IMR-90 (cell line): ENCODE data around the gene RERE. TPM values are rescaled to one million over a fixed set of nuclear protein-coding genes. Genes with fewer than 3 reads are reported as not detected.

Experiments used
- CEBPB ChIP-seq: IDR thresholded peaks from 2 replicates; pipeline ENCODE4 v1.6.1; 2012; ENCODE audit warnings: low read depth, low read length, improper control_type of control experiment
- CHD1 ChIP-seq: IDR thresholded peaks from 2 replicates; pipeline ENCODE4 v1.6.1; 2012; ENCODE audit warnings: low read depth, low read length, improper control_type of control experiment
- MAFK ChIP-seq: IDR thresholded peaks from 2 replicates; pipeline ENCODE4 v1.6.1; 2012; ENCODE audit warnings: low read depth, low read length, improper control_type of control experiment
- MXI1 ChIP-seq: IDR thresholded peaks from 2 replicates; pipeline ENCODE4 v1.6.1; 2012; ENCODE audit warnings: low read depth, mild to moderate bottlenecking, low read length, moderate library complexity, borderline replicate concordance
- NFE2L2 ChIP-seq: fragments of 150-350 bp; IDR thresholded peaks from 2 replicates; pipeline ENCODE4 v1.6.1; 2016; ENCODE audit warnings: low read depth, mild to moderate bottlenecking, low read length
- SMC3 ChIP-seq: fragments of 150-350 bp; IDR thresholded peaks from 2 replicates; pipeline ENCODE4 v1.6.1; 2016; ENCODE audit warnings: low read depth, mild to moderate bottlenecking, antibody characterized with exemption, low read length, moderate library complexity
- polyA plus RNA-seq, 3 experiments: library from polyadenylated mRNA; depleted of rRNA; stranded (reverse); fragments of >200 nt; gene quantifications; 2 replicates each; pipeline ENCODE4 v1.2.3, GENCODE V29; 2012; ENCODE audit warnings: low replicate concordance in 1 of 3
- total RNA-seq: library from RNA; depleted of rRNA; stranded (reverse); fragments of >200 nt; gene quantifications from 2 replicates; pipeline ENCODE4 v1.2.3, GENCODE V29; 2012

The RERE gene
- total and polyA plus RNA-seq, 2 of the 4 experiments (the other 2 are of a cell fraction): 11.5 to 25.1 TPM

DNA sequence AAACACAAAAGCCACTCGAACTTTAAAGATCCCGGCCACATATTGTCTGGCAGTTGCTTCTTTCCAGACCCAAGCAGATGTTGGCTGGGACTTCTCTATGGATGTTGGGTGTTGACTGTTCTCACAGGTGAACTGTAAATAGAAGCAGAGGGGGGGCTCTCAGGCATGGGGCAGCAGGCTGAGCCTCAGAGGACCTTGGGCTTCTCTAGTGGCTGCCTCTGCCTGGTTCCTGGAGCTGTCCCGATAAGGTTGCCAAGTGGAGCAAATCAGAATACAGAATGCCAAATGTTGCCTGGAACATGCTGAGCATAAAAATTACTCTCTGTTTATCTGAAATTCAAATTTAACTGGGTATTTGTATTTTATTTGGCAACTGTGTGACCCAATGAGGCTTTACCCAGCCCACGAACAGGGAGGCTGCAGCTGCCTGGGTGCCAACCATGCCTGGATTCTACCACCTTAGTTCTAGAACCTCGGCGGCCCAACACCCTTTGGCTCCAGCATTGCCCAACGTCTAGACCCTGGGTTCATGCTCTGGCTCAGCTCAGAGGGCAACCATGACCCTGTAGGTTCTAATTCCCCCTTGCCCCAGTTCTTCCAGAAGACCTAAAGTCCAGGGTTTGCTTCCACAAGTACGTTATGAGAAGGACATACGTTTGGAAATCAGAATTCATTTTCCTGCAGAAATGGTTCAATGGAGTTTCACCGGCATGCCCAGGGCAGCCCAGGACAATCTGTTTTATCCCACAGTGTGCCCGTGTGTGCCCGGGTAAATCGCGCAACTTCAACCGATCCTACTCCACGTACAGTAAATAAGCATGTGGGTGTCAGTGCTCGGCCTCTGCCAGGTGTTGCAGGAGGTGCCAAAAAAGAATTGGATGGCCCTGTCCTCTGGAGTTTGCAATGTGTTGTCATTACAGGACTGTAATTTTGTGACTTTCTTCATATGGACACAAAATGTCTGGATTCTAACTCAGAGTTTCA is 504.9 kb downstream of the RERE start (continued):
- TF ChIP-seq CHD1: no peak
- no peak for TF ChIP-seq NFE2L2
- no peak for TF ChIP-seq SMC3
- TF ChIP-seq MAFK: no peak
- TF ChIP-seq CEBPB: no peak
- TF ChIP-seq MXI1: no peak
